GM18861 (cell line): ENCODE measurements around the gene TMEM203.

Source experiments
- ATAC-seq: cut with Tn5 transposase; IDR thresholded peaks from one replicate; pipeline ENCODE4 v1.9.1; 2021; ENCODE audit not compliant: unreplicated experiment

Gene TMEM203

GRCh38 chr9:137198051-137198901, 7.2 kb downstream of the TMEM203 start:
- ATAC-seq: no peak

GRCh38 chr9:137195525-137196220, 9.8 kb downstream of the TMEM203 start:
- ATAC-seq: no peak

- ATAC-seq: no peak
Observed at GRCh38 chr9:137194909-137195308, 10.5 kb downstream of the TMEM203 start.

- no peak for ATAC-seq
Observed at GRCh38 chr9:137194388-137194787, 11.1 kb downstream of the TMEM203 start.

GRCh38 chr9:137193771-137194170, 11.7 kb downstream of the TMEM203 start:
- ATAC-seq: no peak

- ATAC-seq: no peak
Observed at GRCh38 chr9:137192859-137193258, 12.6 kb downstream of the TMEM203 start.

- no peak for ATAC-seq
Observed at GRCh38 chr9:137192448-137192780, 13.0 kb downstream of the TMEM203 start.

GRCh38 chr9:137191691-137192447, 13.6 kb downstream of the TMEM203 start:
- ATAC-seq: no peak

- no peak for ATAC-seq
Observed at GRCh38 chr9:137191245-137191644, 14.2 kb downstream of the TMEM203 start.

GRCh38 chr9:137190315-137190856, 15.1 kb downstream of the TMEM203 start:
- ATAC-seq: no peak

- ATAC-seq: no peak
Observed at GRCh38 chr9:137189297-137190295, 15.9 kb downstream of the TMEM203 start.

GRCh38 chr9:137188490-137189296, 16.8 kb downstream of the TMEM203 start, which contains the start of the genes ANAPC2 and SSNA1:
Gene ANAPC2 (minus strand): TSS chr9:137188560. CDS start chr9:137188532, 28 bp downstream.
Gene SSNA1 (plus strand): TSS chr9:137188676. CDS start chr9:137188727, 51 bp downstream.
- ATAC-seq: peak; percentile 79

- no peak for ATAC-seq
Observed at GRCh38 chr9:137188086-137188489, 17.4 kb downstream of the TMEM203 start.

- ATAC-seq: no peak
Observed at GRCh38 chr9:137187386-137187785, 18.1 kb downstream of the TMEM203 start.

- no peak for ATAC-seq
Observed at GRCh38 chr9:137186385-137186784, 19.1 kb downstream of the TMEM203 start.

- no peak for ATAC-seq
Observed at GRCh38 chr9:137185921-137186320, 19.5 kb downstream of the TMEM203 start.

GRCh38 chr9:137184881-137185660, 20.4 kb downstream of the TMEM203 start:
- no peak for ATAC-seq

- ATAC-seq: no peak
Observed at GRCh38 chr9:137183980-137184595, 21.4 kb downstream of the TMEM203 start.
